ENCODE data around the gene RUFY4. TPM values are rescaled to one million over a fixed set of nuclear protein-coding genes. Genes with fewer than 3 reads are reported as not detected.

The RUFY4 gene
- total and polyA plus RNA-seq, 2 experiments from 2014 or later = 0.27 TPM; not detected in 1

GRCh38 chr2:218091746-218092145 lies 22.7 kb downstream of the RUFY4 start:
- peaks cover 4% of the 10 kb centered on the region for H3K27me3 Mint-ChIP-seq (ENCODE audit: insufficient read depth, low read depth, poor library complexity)
- H4K20me1 ChIP-seq (replicated peaks; ENCODE audit: insufficient read depth) = no peaks in the 10 kb centered on the region
- H2AFZ ChIP-seq = no peak overlapping the region
- no peak overlapping the region for H3K27ac Mint-ChIP-seq
- ATAC-seq (no peak), DNase-seq (ENCODE audit: low spot score) (no peak)
- H3K4me3 ChIP-seq = no peak overlapping the region
- H3K36me3 ChIP-seq (ENCODE audit: insufficient read depth) = no peaks in the 10 kb centered on the region
- no peaks in the 10 kb centered on the region for H3K4me1 Mint-ChIP-seq
- no peaks in the 10 kb centered on the region for H3K27me3 ChIP-seq (ENCODE audit: insufficient read depth)
- TF ChIP-seq EZH2phosphoT487 (IDR thresholded peaks at IDR 0.05; ENCODE audit: unreplicated experiment) (no peak), REST (IDR thresholded peaks at IDR 0.05; ENCODE audit: unreplicated experiment) (no peak), ETS1 (IDR thresholded peaks at IDR 0.05) (no peak), POLR2AphosphoS5 (IDR thresholded peaks at IDR 0.05; ENCODE audit: low read depth) (no peak), ZNF331 (CRISPR knock-in tag; IDR thresholded peaks at IDR 0.05; ENCODE audit: low read depth) (no peak), JUNB (IDR thresholded peaks at IDR 0.05; ENCODE audit: unreplicated experiment) (no peak), STAT1 (IDR thresholded peaks at IDR 0.05; ENCODE audit: unreplicated experiment) (no peak), CREB1 (CRISPR knock-in tag; IDR thresholded peaks at IDR 0.05; ENCODE audit: low read depth) (no peak), ZNF114 (CRISPR knock-in tag; IDR thresholded peaks at IDR 0.05) (no peak), ZNF462 (CRISPR knock-in tag; IDR thresholded peaks at IDR 0.05) (no peak), CTCF (conservative IDR thresholded peaks at IDR 0.05; ENCODE audit: low read depth in 2 of 2) (no peak)
- no peak overlapping the region for H3K27ac ChIP-seq (ENCODE audit: low read depth)
- H3K4me2 ChIP-seq = no peak overlapping the region
- no peaks in the 10 kb centered on the region; the same call in 2 of the 3 replicates for H3K36me3 Mint-ChIP-seq (ENCODE audit: low read depth)
- H3K4me3 Mint-ChIP-seq = no peak overlapping the region
- H3F3A ChIP-seq (replicated peaks; ENCODE audit: low read depth) = no peaks in the 10 kb centered on the region
- H3K79me2 ChIP-seq (replicated peaks; ENCODE audit: insufficient read depth) = no peaks in the 10 kb centered on the region
- 0 out of 2 replicates have a peak, but pooled peaks cover 4% of the 10 kb centered on the region for H3K9me2 ChIP-seq (ENCODE audit: insufficient read depth)
- no peaks in the 10 kb centered on the region for H3K4me1 ChIP-seq (ENCODE audit: insufficient read depth)
- peaks cover 8% of the 10 kb centered on the region; the same call in 1 of the 3 replicates for H3K9me3 Mint-ChIP-seq

Data from GM23338 (cell line).